GM12878 (cell line): Measurements from ENCODE around the gene SH2B2. TPM values are rescaled to one million over a fixed set of nuclear protein-coding genes. Genes with fewer than 3 reads are reported as not detected.

ENCODE experiments used
- ATAC-seq: fragments of 200-7000 bp; cut with Tn5 transposase; 3 replicates; pipeline ENCODE4 v1.9.1; 2020; ENCODE audit warnings: mild to moderate bottlenecking, moderate library complexity
- BruUV-seq: library from RNA; stranded (reverse); fragments of 400-500 nt; replicated peaks from 2 replicates; lab custom pipeline; 2021; lab: Mats Ljungman, UMichigan
- CTCF ChIA-PET: fragments of 300-600 bp; sonication (Branson Sonifier 250); formaldehyde crosslinking; extraction: SDS; loops from one replicate; lab custom pipeline; 2021; ENCODE audit warnings: inconsistent platforms; lab: Yijun Ruan, JAX
- POLR2A ChIA-PET: fragments of 350-600 bp; formaldehyde crosslinking; extraction: SDS; loops from one replicate; lab custom pipeline; 2021; ENCODE audit warnings: inconsistent platforms; lab: Charles Lee
- RAD21 ChIA-PET: fragments of 300-600 bp; sonication (Branson Sonifier 250); formaldehyde crosslinking; loops from one replicate; lab custom pipeline; 2023; ENCODE audit warnings: antibody characterized with exemption; ENCODE audit not compliant: unreplicated experiment; lab: Charles Lee
- SMC1A ChIA-PET: fragments of 300-600 bp; sonication (Branson Sonifier 250); formaldehyde crosslinking; loops from one replicate; lab custom pipeline; 2023; ENCODE audit not compliant: unreplicated experiment, uncharacterized antibody; lab: Charles Lee
- DNase-seq: peaks from one replicate; pipeline ENCODE4 v3.0.0-alpha.2; 2011; ENCODE audit warnings: low read depth, low spot score
- FAIRE-seq: peaks from 3 replicates; lab custom pipeline; 2011; peaks lifted over from hg19 to GRCh38; lab: Jason Lieb, UNC
- H2AFZ ChIP-seq: 2 replicates; pipeline ENCODE4 v1.6.0; 2011; ENCODE audit warnings: low read depth, low read length, control low read depth; ENCODE audit not compliant: control insufficient read depth
- H3K27ac ChIP-seq: 2 replicates; pipeline ENCODE4 v1.5.1; 2011; ENCODE audit warnings: control low read depth; ENCODE audit not compliant: control insufficient read depth, insufficient read depth
- H3K27me3 ChIP-seq, 2 experiments: replicated peaks in 1 of 2; 2 replicates each; pipeline versions ENCODE4 v1.6.0 to v1.6.1; 2011; ENCODE audit warnings: low read length in 1 of 2; ENCODE audit not compliant: control insufficient read depth in 2 of 2, insufficient read depth in 2 of 2
- H3K36me3 ChIP-seq, 2 experiments: 2 replicates each; pipeline ENCODE4 v1.5.1; 2011; ENCODE audit warnings: low read length in 1 of 2; ENCODE audit not compliant: control insufficient read depth in 2 of 2, insufficient read depth in 2 of 2
- H3K4me1 ChIP-seq: 2 replicates; pipeline ENCODE4 v1.6.1; 2011; ENCODE audit warnings: mild to moderate bottlenecking, low read length, moderate library complexity, mixed read lengths; ENCODE audit not compliant: control insufficient read depth, insufficient read depth
- H3K4me2 ChIP-seq: 2 replicates; pipeline ENCODE4 v1.6.0; 2011; ENCODE audit warnings: control low read depth; ENCODE audit not compliant: control insufficient read depth, insufficient read depth
- H3K4me3 ChIP-seq: fragments of 200-600 bp; sonication (generic); 2 replicates; pipeline ENCODE4 v1.5.1; 2016
- H3K79me2 ChIP-seq: 2 replicates; pipeline ENCODE4 v1.6.0; 2011; ENCODE audit warnings: low read length; ENCODE audit not compliant: control insufficient read depth, insufficient read depth
- H3K9ac ChIP-seq: 2 replicates; pipeline ENCODE4 v1.8.0; 2011; ENCODE audit warnings: low read length, control low read depth, mixed read lengths; ENCODE audit not compliant: control insufficient read depth, insufficient read depth
- H3K9me3 ChIP-seq: replicated peaks from 3 replicates; pipeline ENCODE4 v1.5.1; 2011; ENCODE audit warnings: mild to moderate bottlenecking, low read length; ENCODE audit not compliant: control insufficient read depth, insufficient read depth
- H4K20me1 ChIP-seq: 2 replicates; pipeline ENCODE4 v1.6.0; 2011; ENCODE audit not compliant: control insufficient read depth, insufficient read depth
- NR2F1 ChIP-seq: fragments of 450-650 bp; conservative IDR thresholded peaks from 2 replicates; pipeline ENCODE4 v1.6.1; 2017; ENCODE audit warnings: mild to moderate bottlenecking
- POLR2A ChIP-seq: IDR thresholded peaks from 2 replicates; pipeline ENCODE4 v1.6.1; 2011; ENCODE audit warnings: low read depth, mild to moderate bottlenecking, low read length
- SREBF2 ChIP-seq: IDR thresholded peaks from 2 replicates; pipeline ENCODE4 v1.6.1; 2012; ENCODE audit warnings: mild to moderate bottlenecking, low read length
- ZNF384 ChIP-seq: IDR thresholded peaks from 2 replicates; pipeline ENCODE4 v1.6.1; 2012; ENCODE audit warnings: low read depth, mild to moderate bottlenecking, low read length, improper control_type of control experiment, borderline replicate concordance
- ZZZ3 ChIP-seq: IDR thresholded peaks from 2 replicates; pipeline ENCODE4 v1.6.1; 2011; ENCODE audit warnings: low read depth; ENCODE audit not compliant: control insufficient read depth, insufficient read length
- WGBS: methylation state at CpG from one replicate; pipeline ENCODE4 v1.1.6; 2016; ENCODE audit warnings: low lambda C conversion rate; ENCODE audit not compliant: insufficient replicate concordance, insufficient coverage; ENCODE audit errors: missing lambda C conversion rate; 5-methylcytosine and 5-hydroxymethylcytosine counted together
- in situ Hi-C: fragments of 300-500 bp; cut with MboI; formaldehyde crosslinking; loops from 9 replicates; pipeline ENCODE4 v1.14.3; 2018; ENCODE audit warnings: mixed read lengths
- intact Hi-C: fragments of 100-400 bp; cut with micrococcal nuclease; formaldehyde crosslinking; loops from one replicate; pipeline ENCODE4 v1.14.2; 2022; ENCODE audit not compliant: unreplicated experiment
- polyA plus RNA-seq, 11 experiments: library from polyadenylated mRNA; depleted of rRNA in 4 of 11; unstranded in 6 of 11; stranded (reverse) in 5 of 11; fragments of >200 nt; fragmentation: Nextera tagmentation in 4 of 11; fragmentation: Illumina TruSeq in 1 of 11; extraction: Ambion mirVana in 4 of 11; extraction: Trizol in 1 of 11; gene quantifications; 1 replicate in 1 of 11; 2 replicates in 10 of 11; pipeline versions ENCODE4 v1.2.1 to v1.2.3, GENCODE V29; 2011 to 2016; ENCODE audit warnings: inconsistent platforms in 2 of 11, missing spikeins in 2 of 11, low read depth in 1 of 11
- total RNA-seq, 4 experiments: library from RNA; depleted of rRNA in 3 of 4; stranded (reverse); fragments of >200 nt in 3 of 4; fragmentation: Illumina TruSeq in 1 of 4; extraction: Trizol in 1 of 4; gene quantifications; 2 replicates each; pipeline versions ENCODE4 v1.2.1 to v1.2.3, GENCODE V29; 2013 to 2021
- TF ChIP-seq, protein P1 (sequence below): IDR thresholded peaks from 2 replicates; pipeline ENCODE4 v1.6.1; 2012; ENCODE audit warnings: low read depth, low read length, improper control_type of control experiment

SH2B2 gene
- total and polyA plus RNA-seq, 10 of the 15 experiments (the other 5 are each of a cell fraction or from before 2014, with no cell fraction given) = 0.13 to 55.1 (median 7.4) TPM; not detected in 1

DNA sequence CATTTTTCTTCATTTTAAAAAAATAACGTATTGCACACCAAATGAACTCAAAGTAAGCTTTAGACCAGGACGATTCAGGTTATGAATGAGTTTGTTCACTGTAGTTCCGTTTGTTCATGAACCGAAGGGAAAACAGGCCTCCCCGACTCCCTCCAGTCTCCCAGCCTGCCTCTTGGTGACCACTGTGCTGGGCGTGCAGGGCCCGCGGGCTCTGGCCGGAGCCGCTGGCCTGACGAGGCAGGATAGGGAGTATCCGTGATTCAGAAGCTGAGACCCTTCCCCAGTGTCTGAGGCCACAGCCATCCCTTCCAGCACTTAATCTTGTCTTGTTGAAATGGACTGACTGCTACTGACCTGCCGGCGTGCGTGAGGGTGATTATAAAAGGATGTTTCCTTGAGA is 30.8 kb upstream of the SH2B2 start:
- H2AFZ ChIP-seq = no peak overlapping the region
- DNase-seq (no peak), FAIRE-seq (no peak), ATAC-seq (no peak)
- no peak overlapping the region for H3K4me2 ChIP-seq
- POLR2A ChIA-PET = interaction anchor here (0.7 kb wide), 1 partner anchor 237 kb away, joined by 3 read pairs; no protein-coding TSS in a partner anchor
- WGBS = 76% methylated on average over 15 of the region's 15 CpGs
- TF ChIP-seq NR2F1 = no peak
- intact Hi-C loops (no loop called here), in situ Hi-C loops (loop anchor here (25.0 kb wide), 1 partner anchor 894 kb away; the partner anchor contains the start of gene COL26A1)
- H4K20me1 ChIP-seq = no peaks in the 10 kb centered on the region
- no TSS peak for BruUV-seq
- H3K9ac ChIP-seq = no peak overlapping the region
- H3K4me3 ChIP-seq = no peak overlapping the region
- H3K4me1 ChIP-seq = no peaks in the 10 kb centered on the region
- H3K27me3 ChIP-seq = no peaks in the 10 kb centered on the region
- no peak overlapping the region for H3K27ac ChIP-seq
- SMC1A ChIA-PET = no interaction called here
- no peaks in the 10 kb centered on the region for H3K79me2 ChIP-seq
- CTCF ChIA-PET = interaction anchor here (1.4 kb wide), 1 partner anchor 19 kb away, joined by 3 read pairs; no protein-coding TSS in a partner anchor
- H3K36me3 ChIP-seq = 0 out of 4 replicates have a peak, but pooled peaks cover 0 to 2% of the 10 kb centered on the region in 2 experiments
- RAD21 ChIA-PET = no interaction called here
- no peaks in the 10 kb centered on the region for H3K9me3 ChIP-seq

DNA sequence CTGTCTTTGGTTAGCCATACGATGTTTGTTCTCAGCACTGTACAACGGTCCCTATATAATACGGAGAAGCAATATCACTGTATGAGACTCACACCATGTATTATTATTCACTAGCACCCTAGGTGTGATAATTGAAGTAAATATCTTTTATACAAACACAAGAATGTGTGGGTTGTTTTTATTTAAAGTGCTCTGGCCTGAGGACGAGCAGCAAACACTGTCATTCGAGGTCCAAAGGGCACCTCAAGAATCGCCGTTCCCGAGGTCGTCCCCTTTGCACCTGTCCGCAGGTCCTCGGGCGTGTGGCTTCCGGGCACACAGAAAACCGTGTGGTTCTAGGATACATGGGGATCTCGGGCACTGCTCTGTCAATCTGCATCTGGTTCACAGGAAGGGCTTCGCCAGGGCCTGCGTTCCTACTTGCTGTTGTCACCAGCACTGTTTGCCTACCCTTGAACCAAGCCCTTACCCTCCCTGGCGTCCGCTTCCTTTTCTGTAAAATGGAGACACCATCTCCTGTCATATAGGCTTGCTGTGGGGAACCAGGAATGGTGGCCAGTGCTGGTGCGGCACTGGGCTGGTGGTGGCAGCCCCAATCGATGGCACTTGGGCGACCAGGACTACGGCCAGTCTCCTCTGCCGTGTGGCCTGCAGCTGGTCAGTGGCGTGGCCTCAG is 28.5 kb upstream of the SH2B2 start:
- H3K27me3 ChIP-seq = no peaks in the 10 kb centered on the region
- no peaks in the 10 kb centered on the region for H4K20me1 ChIP-seq
- in situ Hi-C loops = loop anchor here (25.0 kb wide), 1 partner anchor 896 kb away; the partner anchor contains the start of gene COL26A1
- no peak overlapping the region for H3K9ac ChIP-seq
- ATAC-seq = no peak
- no peak for FAIRE-seq
- TF ChIP-seq ZZZ3 = no peak
- TF ChIP-seq, protein P1, sequence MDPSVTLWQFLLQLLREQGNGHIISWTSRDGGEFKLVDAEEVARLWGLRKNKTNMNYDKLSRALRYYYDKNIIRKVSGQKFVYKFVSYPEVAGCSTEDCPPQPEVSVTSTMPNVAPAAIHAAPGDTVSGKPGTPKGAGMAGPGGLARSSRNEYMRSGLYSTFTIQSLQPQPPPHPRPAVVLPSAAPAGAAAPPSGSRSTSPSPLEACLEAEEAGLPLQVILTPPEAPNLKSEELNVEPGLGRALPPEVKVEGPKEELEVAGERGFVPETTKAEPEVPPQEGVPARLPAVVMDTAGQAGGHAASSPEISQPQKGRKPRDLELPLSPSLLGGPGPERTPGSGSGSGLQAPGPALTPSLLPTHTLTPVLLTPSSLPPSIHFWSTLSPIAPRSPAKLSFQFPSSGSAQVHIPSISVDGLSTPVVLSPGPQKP = no peak
- no peak for TF ChIP-seq SREBF2
- peak; percentile 31; the same call in 1 of the 2 replicates for TF ChIP-seq POLR2A
- TF ChIP-seq ZNF384 = no peak
- H3K4me3 ChIP-seq = no peak overlapping the region
- H3K36me3 ChIP-seq = no peaks in the 10 kb centered on the region
- no peak overlapping the region for H3K4me2 ChIP-seq
- H3K9me3 ChIP-seq = no peaks in the 10 kb centered on the region
- no peaks in the 10 kb centered on the region for H3K79me2 ChIP-seq
- H3K27ac ChIP-seq = no peak overlapping the region
- SMC1A ChIA-PET = no interaction called here
- intact Hi-C loops = no loop called here
- POLR2A ChIA-PET = interaction anchor here (0.6 kb wide), 1 partner anchor 544 kb away, joined by 6 read pairs; no protein-coding TSS in a partner anchor
- no TSS peak for BruUV-seq
- RAD21 ChIA-PET = no interaction called here
- no peaks in the 10 kb centered on the region for H3K4me1 ChIP-seq
- no peak overlapping the region for H2AFZ ChIP-seq
- 74% methylated on average over 25 of the region's 25 CpGs for WGBS
- CTCF ChIA-PET = no interaction called here
- no peak for DNase-seq
